Psoas muscle (tissue), 8 donors: ENCODE data around the gene ZNF521. TPM values are rescaled to one million over a fixed set of nuclear protein-coding genes. Genes with fewer than 3 reads are reported as not detected.

Experiments used
- ATAC-seq, 4 donors: fragments of 200-7000 bp; cut with Tn5 transposase; one replicate each; pipeline ENCODE4 v1.9.1; 2020; ENCODE audit warnings: moderate library complexity in 3 of 4, mild to moderate bottlenecking in 2 of 4
- DNase-seq, 2 donors: peaks; one replicate each; pipeline ENCODE4 v3.0.0-alpha.2; 2020
- H3K27ac ChIP-seq: fragments of 200-600 bp; one replicate; pipeline ENCODE4 v1.8.0; 2022
- H3K27me3 ChIP-seq, 3 donors: fragments of 200-600 bp in 1 of 3; one replicate each; pipeline versions ENCODE4 v1.6.1 to v1.8.0; 2013 to 2022; ENCODE audit warnings: low read length in 2 of 3, mild to moderate bottlenecking in 2 of 3, moderate library complexity in 1 of 3; ENCODE audit not compliant: insufficient read depth in 3 of 3
- H3K36me3 ChIP-seq, 2 donors: fragments of 200-600 bp in 1 of 2; one replicate each; pipeline versions ENCODE4 v1.6.1 to v1.8.0; 2013 to 2022; ENCODE audit warnings: low read depth in 1 of 2, mild to moderate bottlenecking in 1 of 2, moderate library complexity in 1 of 2; ENCODE audit not compliant: insufficient read depth in 1 of 2
- H3K4me1 ChIP-seq: fragments of 200-600 bp; one replicate; pipeline ENCODE4 v1.8.0; 2022
- H3K4me3 ChIP-seq: fragments of 200-600 bp; one replicate; pipeline ENCODE4 v1.8.0; 2022; ENCODE audit warnings: mild to moderate bottlenecking
- H3K9me3 ChIP-seq: fragments of 200-600 bp; one replicate; pipeline ENCODE4 v1.8.0; 2022
- WGBS, 3 donors: extraction: QIAGEN DNeasy Blood & Tissue Kit; methylation state at CpG; one replicate each; pipeline versions ENCODE4 v1.1.6 to v1.1.7; 2013; 5-methylcytosine and 5-hydroxymethylcytosine counted together
- intact Hi-C, 2 donors: fragments of 100-400 bp; cut with DNase I; formaldehyde crosslinking; loops; one replicate each; pipeline versions ENCODE4 v1.11.0 to v1.14.2; 2022
- polyA plus RNA-seq, 3 donors: library from polyadenylated mRNA; stranded (reverse); fragments of 200-250 nt; gene quantifications; one replicate each; pipeline ENCODE4 v1.2.3, GENCODE V29; 2013
- total RNA-seq, 4 donors: library from RNA; stranded (reverse); fragmentation: NEBNext Ultra II Directional in 2 of 4; extraction: Animal tissue kit (Norgen Biotek cat#: 25700) in 2 of 4; gene quantifications; one replicate each; pipeline versions ENCODE4 v1.2.1 to v1.2.4, GENCODE V29; 2021 to 2023
- TF ChIP-seq, protein P1 (sequence below): fragments of 200-600 bp; IDR thresholded peaks from one replicate; pipeline ENCODE4 v1.8.0; 2022; ENCODE audit warnings: antibody characterized with exemption
- donor health status: healthy with polysubstance abuse.
- donor health status: DM: no; HTN: no; CAD: no; lungs with moderate emphysema.
- donor health status: Bipolar disorder and iron deficiency.
- donor health status: healthy.
- donor health status: DM: yes; HTN: yes; CAD: no.
- donor health status: DM: no; HTN: no; CAD: no.
- donor health status: DM: no; HTN: no; CAD: no.
- donor health status: DM: yes; HTN: yes; CAD: no.

ZNF521 gene
- total and polyA plus RNA-seq, 7 donors = 1.8 to 13.2 (median 4.2) TPM

DNA sequence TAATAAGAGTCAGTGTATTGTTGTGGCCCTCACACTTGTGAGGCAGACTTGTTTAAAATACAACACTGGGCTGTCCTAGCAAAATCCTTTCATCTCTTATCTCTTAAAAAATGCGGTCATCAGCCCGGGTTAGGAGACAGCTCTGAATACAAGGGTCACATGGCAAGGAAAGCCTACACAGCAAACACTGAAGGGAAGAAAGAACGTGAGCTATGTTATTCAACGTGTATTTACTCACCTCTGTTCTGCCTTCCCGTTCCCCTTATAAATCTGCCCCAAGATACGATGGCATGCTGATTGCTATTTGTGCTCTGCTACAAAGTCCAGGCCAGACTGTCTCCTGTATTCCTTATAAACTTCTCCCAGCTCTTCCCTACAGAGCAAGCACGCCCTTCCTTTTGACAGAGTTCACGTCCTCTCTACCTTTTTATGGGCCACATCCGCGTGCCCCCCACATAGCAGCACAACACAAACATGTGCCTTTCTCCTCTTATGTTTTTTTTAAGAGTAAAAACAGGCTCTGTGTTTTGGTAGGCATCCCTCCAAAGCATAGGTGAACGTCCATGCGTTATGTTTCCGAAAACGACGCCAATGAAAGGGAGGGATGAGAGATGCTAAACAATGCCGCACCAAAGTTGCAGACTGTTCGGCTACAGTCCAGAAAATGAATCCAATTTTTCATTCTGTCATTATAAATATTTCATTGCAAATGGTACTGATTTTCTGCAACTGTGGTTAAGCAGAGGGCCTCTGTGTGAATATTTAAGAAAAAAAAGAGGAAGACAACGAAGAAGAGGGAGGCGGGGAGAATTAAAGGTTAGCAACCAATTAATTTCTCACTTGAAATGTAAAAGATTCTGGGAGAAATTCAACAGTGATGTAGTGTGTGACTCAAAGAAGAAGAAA is 274.7 kb downstream of the ZNF521 start:
- intact Hi-C loops = loop anchor here in 1 of 2 donors (5.0 kb wide), 1 partner anchor 50 kb away; no protein-coding TSS in a partner anchor
- DNase-seq (no peak), ATAC-seq (no peak)
- no peaks in the 10 kb centered on the region for H3K4me1 ChIP-seq
- H3K4me3 ChIP-seq = no peak overlapping the region
- no peaks in the 10 kb centered on the region for H3K36me3 ChIP-seq
- no peaks in the 10 kb centered on the region for H3K9me3 ChIP-seq
- TF ChIP-seq, protein P1, sequence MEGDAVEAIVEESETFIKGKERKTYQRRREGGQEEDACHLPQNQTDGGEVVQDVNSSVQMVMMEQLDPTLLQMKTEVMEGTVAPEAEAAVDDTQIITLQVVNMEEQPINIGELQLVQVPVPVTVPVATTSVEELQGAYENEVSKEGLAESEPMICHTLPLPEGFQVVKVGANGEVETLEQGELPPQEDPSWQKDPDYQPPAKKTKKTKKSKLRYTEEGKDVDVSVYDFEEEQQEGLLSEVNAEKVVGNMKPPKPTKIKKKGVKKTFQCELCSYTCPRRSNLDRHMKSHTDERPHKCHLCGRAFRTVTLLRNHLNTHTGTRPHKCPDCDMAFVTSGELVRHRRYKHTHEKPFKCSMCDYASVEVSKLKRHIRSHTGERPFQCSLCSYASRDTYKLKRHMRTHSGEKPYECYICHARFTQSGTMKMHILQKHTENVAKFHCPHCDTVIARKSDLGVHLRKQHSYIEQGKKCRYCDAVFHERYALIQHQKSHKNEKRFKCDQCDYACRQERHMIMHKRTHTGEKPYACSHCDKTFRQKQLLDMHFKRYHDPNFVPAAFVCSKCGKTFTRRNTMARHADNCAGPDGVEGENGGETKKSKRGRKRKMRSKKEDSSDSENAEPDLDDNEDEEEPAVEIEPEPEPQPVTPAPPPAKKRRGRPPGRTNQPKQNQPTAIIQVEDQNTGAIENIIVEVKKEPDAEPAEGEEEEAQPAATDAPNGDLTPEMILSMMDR = no peak
- H3K27ac ChIP-seq = no peak overlapping the region
- no peaks in the 10 kb centered on the region for H3K27me3 ChIP-seq
- WGBS, 3 donors = 77 to 84% (median 80%) methylated on average over 19 of the region's 19 CpGs

GRCh38 chr18:25075783-25076182 is 276.2 kb downstream of the ZNF521 start:
- no peak for DNase-seq
- no peak for ATAC-seq
- H3K4me1 ChIP-seq = no peaks in the 10 kb centered on the region
- 74 to 84% (median 77%) methylated on average over 3 of the region's 3 CpGs for WGBS, 3 donors
- intact Hi-C loops = loop anchor here in 1 of 2 donors (5.0 kb wide), 1 partner anchor 48 kb away; no protein-coding TSS in a partner anchor
- H3K36me3 ChIP-seq = no peaks in the 10 kb centered on the region
- H3K4me3 ChIP-seq = no peak overlapping the region
- no peaks in the 10 kb centered on the region for H3K27me3 ChIP-seq
- no peaks in the 10 kb centered on the region for H3K9me3 ChIP-seq
- TF ChIP-seq, protein P1 = no peak
- H3K27ac ChIP-seq = no peak overlapping the region

GRCh38 chr18:25075331-25075730 is 276.6 kb downstream of the ZNF521 start:
- intact Hi-C loops = loop anchor here in 1 of 2 donors (5.0 kb wide), 1 partner anchor 48 kb away; no protein-coding TSS in a partner anchor
- H3K27ac ChIP-seq = no peak overlapping the region
- WGBS, 3 donors = 84 to 92% (median 88%) methylated on average over 5 of the region's 5 CpGs
- DNase-seq = no peak
- H3K4me1 ChIP-seq = no peaks in the 10 kb centered on the region
- ATAC-seq = no peak
- H3K9me3 ChIP-seq = no peaks in the 10 kb centered on the region
- H3K36me3 ChIP-seq = no peaks in the 10 kb centered on the region
- TF ChIP-seq, protein P1 = no peak
- H3K4me3 ChIP-seq = no peak overlapping the region
- no peaks in the 10 kb centered on the region for H3K27me3 ChIP-seq

- Histone ChIP-seq H3K9me3 (no peaks in the 10 kb centered on the region), H3K4me1 (no peaks in the 10 kb centered on the region), H3K4me3 (no peak overlapping the region), H3K27ac (no peak overlapping the region), H3K36me3 (no peaks in the 10 kb centered on the region), H3K27me3 (no peaks in the 10 kb centered on the region)
- DNase-seq (no peak), ATAC-seq (no peak)
- WGBS, 3 donors = 92 to 95% (median 94%) methylated on average over 4 of the region's 4 CpGs
- intact Hi-C loops = loop anchor here in 1 of 2 donors (5.0 kb wide), 1 partner anchor 48 kb away; no protein-coding TSS in a partner anchor
- TF ChIP-seq, protein P1 = no peak
Measured at GRCh38 chr18:25074925-25075324, 277.0 kb downstream of the ZNF521 start.
